ENCODE data around the gene CLPTM1L.

The CLPTM1L gene

DNA sequence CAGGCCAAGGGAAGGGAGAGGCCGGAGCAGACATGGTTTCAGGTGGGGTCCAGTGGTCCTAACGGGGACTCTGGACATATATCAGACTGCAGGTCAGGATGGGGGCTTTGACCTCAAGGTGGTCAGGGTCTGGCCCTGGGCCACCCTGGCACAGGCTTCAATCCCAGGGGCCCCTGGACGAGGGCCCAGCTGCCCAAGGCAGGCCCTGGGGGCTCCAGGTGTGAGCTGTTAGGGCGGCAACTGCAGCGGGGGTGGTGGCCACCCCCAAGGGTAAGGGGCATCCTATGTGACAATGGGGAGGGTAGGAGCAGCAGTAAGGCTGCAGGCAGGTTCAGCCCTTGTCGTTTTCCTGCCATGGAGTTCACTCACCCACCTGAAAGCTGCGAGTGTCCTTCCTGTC, 45.4 kb upstream of the CLPTM1L start:
- TF ChIP-seq, protein P1, sequence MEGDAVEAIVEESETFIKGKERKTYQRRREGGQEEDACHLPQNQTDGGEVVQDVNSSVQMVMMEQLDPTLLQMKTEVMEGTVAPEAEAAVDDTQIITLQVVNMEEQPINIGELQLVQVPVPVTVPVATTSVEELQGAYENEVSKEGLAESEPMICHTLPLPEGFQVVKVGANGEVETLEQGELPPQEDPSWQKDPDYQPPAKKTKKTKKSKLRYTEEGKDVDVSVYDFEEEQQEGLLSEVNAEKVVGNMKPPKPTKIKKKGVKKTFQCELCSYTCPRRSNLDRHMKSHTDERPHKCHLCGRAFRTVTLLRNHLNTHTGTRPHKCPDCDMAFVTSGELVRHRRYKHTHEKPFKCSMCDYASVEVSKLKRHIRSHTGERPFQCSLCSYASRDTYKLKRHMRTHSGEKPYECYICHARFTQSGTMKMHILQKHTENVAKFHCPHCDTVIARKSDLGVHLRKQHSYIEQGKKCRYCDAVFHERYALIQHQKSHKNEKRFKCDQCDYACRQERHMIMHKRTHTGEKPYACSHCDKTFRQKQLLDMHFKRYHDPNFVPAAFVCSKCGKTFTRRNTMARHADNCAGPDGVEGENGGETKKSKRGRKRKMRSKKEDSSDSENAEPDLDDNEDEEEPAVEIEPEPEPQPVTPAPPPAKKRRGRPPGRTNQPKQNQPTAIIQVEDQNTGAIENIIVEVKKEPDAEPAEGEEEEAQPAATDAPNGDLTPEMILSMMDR (IDR thresholded peaks at IDR 0.05), result no peak
- TF ChIP-seq ZFX (IDR thresholded peaks at IDR 0.05; ENCODE audit: borderline replicate concordance), result no peak

GRCh38 chr5:1388383-1388967, 43.6 kb upstream of the CLPTM1L start:
- H3K27ac ChIP-seq, result no peak overlapping the region
- TF ChIP-seq, protein P1 (IDR thresholded peaks at IDR 0.05), result no peak

More for the DNA sequence above, 45.4 kb upstream of the CLPTM1L start:
- H3K27ac ChIP-seq, result no peak overlapping the region

DNA sequence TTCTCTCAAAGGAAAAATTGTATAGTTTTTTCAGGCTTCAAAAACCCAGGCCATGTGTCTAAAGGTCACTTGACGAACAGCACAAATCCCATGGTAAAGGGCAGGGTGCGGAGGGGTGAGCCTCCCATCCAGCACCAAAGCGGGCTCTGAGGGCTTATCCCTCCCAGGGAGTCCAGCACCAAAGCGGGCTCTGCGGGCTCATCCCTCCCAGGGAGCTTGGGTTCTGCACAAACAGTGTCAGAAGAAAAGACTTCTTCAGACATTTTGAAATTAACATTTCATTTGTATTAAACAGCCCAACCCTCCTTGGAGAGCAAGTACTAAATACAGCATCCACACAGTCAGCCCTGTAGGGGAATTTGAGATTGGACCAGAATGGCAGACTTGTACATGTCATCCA, 43.0 kb upstream of the CLPTM1L start:
- TF ChIP-seq, protein P1 (IDR thresholded peaks at IDR 0.05), result no peak
- TF ChIP-seq ZFX (IDR thresholded peaks at IDR 0.05; ENCODE audit: borderline replicate concordance), result no peak
- H3K27ac ChIP-seq, result no peak overlapping the region

DNA sequence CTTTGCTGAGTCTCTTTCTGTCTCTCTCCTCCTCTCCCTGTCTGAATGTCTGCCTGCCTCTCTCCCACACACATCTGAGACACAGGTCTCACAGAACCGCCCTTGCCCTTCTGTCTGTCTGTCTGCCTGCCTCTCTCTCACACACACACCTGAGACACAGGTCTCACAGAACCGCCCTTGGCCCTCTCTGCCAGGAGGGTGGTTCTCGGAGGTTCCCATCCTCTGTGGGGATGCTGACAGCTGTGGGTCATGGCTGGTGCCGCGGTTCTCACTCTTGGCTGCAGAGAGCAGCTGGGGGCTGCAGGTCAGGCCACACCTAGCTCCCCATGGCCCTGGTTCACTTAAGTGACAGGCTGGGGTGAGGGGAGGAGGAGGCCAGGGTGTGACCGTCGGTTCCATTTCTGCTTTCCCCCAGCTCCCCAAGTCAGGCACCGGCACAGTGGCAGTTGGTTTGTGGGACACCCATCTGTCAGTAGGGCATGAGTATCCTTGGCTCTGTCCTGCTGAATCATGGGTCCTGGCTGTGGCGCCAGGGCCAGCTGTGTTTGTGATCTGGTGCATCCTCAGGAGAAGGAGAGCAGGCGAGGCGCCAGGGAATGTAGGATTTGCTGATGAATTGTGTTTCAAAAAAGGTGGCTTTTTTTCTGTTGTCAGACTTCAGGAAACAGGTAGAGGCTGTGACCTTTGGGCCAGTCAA, 42.3 kb upstream of the CLPTM1L start:
- TF ChIP-seq, protein P1 (IDR thresholded peaks at IDR 0.05), result no peak
- no peak for TF ChIP-seq ZFX (IDR thresholded peaks at IDR 0.05; ENCODE audit: borderline replicate concordance)
- no peak overlapping the region for H3K27ac ChIP-seq

DNA sequence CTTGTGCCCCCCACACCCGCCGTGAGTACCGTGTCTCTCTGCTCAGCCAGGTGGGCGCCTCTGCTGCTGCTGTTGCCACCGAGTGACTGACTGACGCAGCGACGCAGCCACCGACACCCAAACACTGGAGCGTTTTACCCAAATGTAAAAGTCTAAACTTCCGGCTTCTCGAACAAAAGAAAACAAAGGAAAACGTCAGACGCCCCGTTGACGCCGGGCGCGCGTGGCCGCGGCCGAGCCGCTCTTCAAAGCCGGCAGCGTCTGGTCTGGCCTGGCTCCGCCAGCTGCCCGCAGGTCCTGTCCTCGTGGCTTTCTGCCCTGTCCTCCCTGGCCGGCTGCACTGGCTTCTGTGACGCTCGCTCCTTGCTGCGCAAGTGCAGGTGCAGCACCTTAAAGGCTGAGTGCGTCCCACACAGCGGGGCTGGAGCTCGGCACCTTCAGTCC, 41.4 kb upstream of the CLPTM1L start:
- TF ChIP-seq, protein P1 (IDR thresholded peaks at IDR 0.05), result no peak
- no peak for TF ChIP-seq ZFX (IDR thresholded peaks at IDR 0.05; ENCODE audit: borderline replicate concordance)
- peak overlapping the region; percentile 57 for H3K27ac ChIP-seq

DNA sequence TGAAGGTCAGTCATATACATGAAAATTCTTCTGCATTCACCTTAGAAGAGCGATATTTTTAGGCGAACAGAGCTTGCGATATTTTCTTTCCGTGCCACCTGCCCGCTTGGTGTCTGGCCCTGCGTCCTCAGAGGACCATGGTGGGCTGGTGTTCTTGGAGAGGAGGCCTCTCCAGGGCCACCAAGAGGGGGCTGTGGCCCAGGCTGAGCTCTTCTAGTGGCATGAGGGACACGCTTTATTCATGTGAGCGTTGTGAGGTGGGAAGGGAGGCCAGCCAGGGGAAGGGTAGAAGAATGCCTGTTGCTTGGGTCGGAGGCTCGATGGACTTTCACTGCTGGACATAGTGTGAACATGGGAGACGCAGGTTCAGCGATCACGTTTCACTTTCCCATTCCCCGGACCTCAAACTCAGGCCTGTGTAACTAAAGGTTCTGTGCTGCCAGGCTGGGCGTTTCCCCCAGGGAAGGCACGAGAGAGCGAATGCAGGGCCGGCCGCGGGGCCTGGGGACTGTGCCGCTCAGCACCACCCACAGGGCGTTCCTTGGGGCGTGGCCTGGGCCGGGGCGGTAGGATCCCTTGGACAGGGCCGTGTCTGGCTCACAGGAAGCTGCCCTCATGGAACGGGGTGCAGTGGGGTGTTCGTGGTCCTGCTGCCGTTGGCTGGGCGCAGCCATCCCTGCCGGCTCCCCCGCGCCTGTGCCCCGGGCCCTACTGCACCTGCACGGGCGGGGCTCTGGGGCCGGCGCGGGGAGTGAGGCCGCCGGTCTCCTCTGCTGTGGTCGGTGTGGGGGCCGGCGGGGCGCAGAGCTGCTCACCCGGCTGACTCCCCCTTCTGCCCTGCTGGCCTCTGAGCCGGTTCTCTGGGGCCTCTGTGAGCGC, 40.7 kb upstream of the CLPTM1L start:
- TF ChIP-seq ZFX (IDR thresholded peaks at IDR 0.05; ENCODE audit: borderline replicate concordance), result no peak
- TF ChIP-seq, protein P1 (IDR thresholded peaks at IDR 0.05), result no peak
- peak overlapping the region; percentile 57 for H3K27ac ChIP-seq
